IMR-90 (cell line): ENCODE measurements around the gene PLPPR3. TPM values are rescaled to one million over a fixed set of nuclear protein-coding genes. Genes with fewer than 3 reads are reported as not detected.

ENCODE experiments used
- ATAC-seq: fragments of 200-7000 bp; cut with Tn5 transposase; 2 replicates; pipeline ENCODE4 v1.9.1; 2020; ENCODE audit warnings: low read depth, mild to moderate bottlenecking, moderate library complexity
- BruUV-seq: library from RNA; stranded (reverse); fragments of 400-500 nt; replicated peaks from 2 replicates; lab custom pipeline; 2021; lab: Mats Ljungman, UMichigan
- CTCF ChIA-PET: fragments of 300-600 bp; formaldehyde crosslinking; extraction: SDS; loops from one replicate; lab custom pipeline; 2021; ENCODE audit warnings: antibody characterized with exemption; lab: Yijun Ruan, JAX
- POLR2A ChIA-PET: fragments of 300-600 bp; sonication (Branson Sonifier 250); formaldehyde crosslinking; loops from one replicate; lab custom pipeline; 2022; ENCODE audit warnings: antibody characterized with exemption; ENCODE audit not compliant: unreplicated experiment; lab: Charles Lee
- DNase-seq: peaks from one replicate; pipeline ENCODE4 v3.0.0; 2013
- H2AFZ ChIP-seq: replicated peaks from 2 replicates; pipeline ENCODE3; 2013; ENCODE audit warnings: low read length, mild to moderate bottlenecking; ENCODE audit not compliant: poor library complexity
- H2AK5ac ChIP-seq: 2 replicates; pipeline ENCODE4 v1.6.1; 2013; ENCODE audit warnings: low read depth, low read length, inconsistent platforms
- H2AK9ac ChIP-seq: replicated peaks from 2 replicates; pipeline ENCODE3; 2013; ENCODE audit warnings: mild to moderate bottlenecking, low read depth, low read length, moderate library complexity; ENCODE audit not compliant: poor library complexity
- H2BK120ac ChIP-seq: 2 replicates; pipeline ENCODE4 v1.6.1; 2013; ENCODE audit warnings: low read depth, low read length, inconsistent platforms
- H2BK15ac ChIP-seq: 3 replicates; pipeline ENCODE4 v1.6.1; 2013; ENCODE audit warnings: low read depth, low read length, inconsistent platforms
- H2BK20ac ChIP-seq: 2 replicates; pipeline ENCODE4 v1.6.1; 2013; ENCODE audit warnings: low read depth, mild to moderate bottlenecking, inconsistent platforms, low read length, moderate library complexity
- H2BK5ac ChIP-seq: 2 replicates; pipeline ENCODE4 v1.6.1; 2013; ENCODE audit warnings: mild to moderate bottlenecking, low read depth, low read length, inconsistent platforms; ENCODE audit not compliant: poor library complexity, severe bottlenecking
- H3K14ac ChIP-seq: replicated peaks from 2 replicates; pipeline ENCODE4 v1.6.1; 2013; ENCODE audit warnings: low read depth, low read length, inconsistent platforms
- H3K18ac ChIP-seq: 2 replicates; pipeline ENCODE4 v1.6.1; 2013; ENCODE audit warnings: low read depth, low read length, control low read depth
- H3K23ac ChIP-seq: 2 replicates; pipeline ENCODE4 v1.6.1; 2013; ENCODE audit warnings: low read depth, low read length, inconsistent platforms
- H3K27ac ChIP-seq: 2 replicates; pipeline ENCODE4 v1.5.1; 2013; ENCODE audit warnings: mild to moderate bottlenecking, control low read depth, low read length; ENCODE audit not compliant: insufficient read depth
- H3K27me3 ChIP-seq: 2 replicates; pipeline ENCODE4 v1.6.1; 2013; ENCODE audit warnings: low read length; ENCODE audit not compliant: control insufficient read depth, insufficient read depth
- H3K36me3 ChIP-seq: 2 replicates; pipeline ENCODE4 v1.6.1; 2013; ENCODE audit warnings: low read length, mixed read lengths; ENCODE audit not compliant: control insufficient read depth, insufficient read depth
- H3K4ac ChIP-seq: 2 replicates; pipeline ENCODE4 v1.6.1; 2013; ENCODE audit warnings: low read depth, low read length, inconsistent platforms
- H3K4me1 ChIP-seq: 2 replicates; pipeline ENCODE4 v1.6.1; 2013; ENCODE audit warnings: low read length, mixed read lengths; ENCODE audit not compliant: control insufficient read depth, insufficient read depth
- H3K4me2 ChIP-seq: 2 replicates; pipeline ENCODE4 v1.6.1; 2013; ENCODE audit warnings: low read depth, mild to moderate bottlenecking, control low read depth, low read length, moderate library complexity
- H3K4me3 ChIP-seq: 2 replicates; pipeline ENCODE4 v1.5.1; 2013; ENCODE audit warnings: low read depth, mild to moderate bottlenecking, control low read depth, low read length, moderate library complexity; ENCODE audit not compliant: insufficient read depth
- H3K56ac ChIP-seq: 2 replicates; pipeline ENCODE4 v1.6.1; 2013; ENCODE audit warnings: low read length, inconsistent platforms; ENCODE audit not compliant: insufficient read depth; ENCODE audit errors: extremely low read depth
- H3K79me1 ChIP-seq, 2 experiments: 2 replicates each; pipeline ENCODE4 v1.6.1; 2013; ENCODE audit warnings: low read length in 2 of 2, inconsistent platforms in 1 of 2, low read depth in 1 of 2
- H3K9ac ChIP-seq: 2 replicates; pipeline ENCODE4 v1.6.1; 2013; ENCODE audit warnings: low read depth, low read length, control low read depth
- H3K9me1 ChIP-seq: 2 replicates; pipeline ENCODE4 v1.6.1; 2013; ENCODE audit warnings: low read length, inconsistent platforms; ENCODE audit not compliant: insufficient read depth
- H3K9me3 ChIP-seq: 2 replicates; pipeline ENCODE4 v1.6.1; 2013; ENCODE audit warnings: low read length; ENCODE audit not compliant: control insufficient read depth, insufficient read depth
- H4K20me1 ChIP-seq: 2 replicates; pipeline ENCODE4 v1.6.1; 2013; ENCODE audit warnings: low read length, inconsistent platforms; ENCODE audit not compliant: insufficient read depth
- H4K5ac ChIP-seq: 2 replicates; pipeline ENCODE4 v1.6.1; 2013; ENCODE audit warnings: mild to moderate bottlenecking, low read depth, low read length, control low read depth
- H4K8ac ChIP-seq, 2 experiments: 2 replicates each; pipeline ENCODE4 v1.6.1; 2013; ENCODE audit warnings: low read depth in 2 of 2, low read length in 2 of 2, control low read depth in 1 of 2, inconsistent platforms in 1 of 2
- H4K91ac ChIP-seq: 2 replicates; pipeline ENCODE4 v1.6.1; 2013; ENCODE audit warnings: low read depth, low read length, inconsistent platforms; ENCODE audit not compliant: insufficient read depth
- RCOR1 ChIP-seq: IDR thresholded peaks from 2 replicates; pipeline ENCODE4 v1.6.1; 2012; ENCODE audit warnings: mild to moderate bottlenecking, low read length, improper control_type of control experiment; ENCODE audit not compliant: insufficient replicate concordance
- SMC3 ChIP-seq: fragments of 150-350 bp; IDR thresholded peaks from 2 replicates; pipeline ENCODE4 v1.6.1; 2016; ENCODE audit warnings: low read depth, mild to moderate bottlenecking, antibody characterized with exemption, low read length, moderate library complexity
- WGBS, 2 experiments: methylation state at CpG; one replicate each; pipeline versions ENCODE4 v1.1.5 to v1.1.7; 2013; ENCODE audit warnings: missing lambda C conversion rate in 2 of 2; ENCODE audit not compliant: insufficient read length in 1 of 2; ENCODE audit errors: extremely low coverage in 2 of 2; 5-methylcytosine and 5-hydroxymethylcytosine counted together
- dilution Hi-C: fragments of 300-500 bp; cut with HindIII; formaldehyde crosslinking; loops from one replicate; pipeline ENCODE4 v1.14.3; 2018; ENCODE audit warnings: low sequenced_read_pairs; ENCODE audit not compliant: unreplicated experiment
- in situ Hi-C: fragments of 300-500 bp; cut with MboI; formaldehyde crosslinking; loops from 3 replicates; pipeline ENCODE4 v1.14.3; 2019; ENCODE audit warnings: low sequenced_read_pairs, inconsistent platforms, mixed read lengths
- intact Hi-C: fragments of 100-400 bp; cut with micrococcal nuclease; formaldehyde crosslinking; loops from 2 replicates; pipeline ENCODE4 v1.10.0; 2022
- polyA plus RNA-seq, 3 experiments: library from polyadenylated mRNA; depleted of rRNA; stranded (reverse); fragments of >200 nt; gene quantifications; 2 replicates each; pipeline ENCODE4 v1.2.3, GENCODE V29; 2012; ENCODE audit warnings: low replicate concordance in 1 of 3
- total RNA-seq: library from RNA; depleted of rRNA; stranded (reverse); fragments of >200 nt; gene quantifications from 2 replicates; pipeline ENCODE4 v1.2.3, GENCODE V29; 2012

The PLPPR3 gene
- total and polyA plus RNA-seq, 2 of the 4 experiments (the other 2 are of a cell fraction): 0.36 to 1.2 TPM

GRCh38 chr19:861756-862580 lies 40.2 kb upstream of the PLPPR3 start:
- H4K20me1 ChIP-seq: no peaks in the 10 kb centered on the region; the same call in 1 of the 2 replicates
- H3K27ac ChIP-seq: no peak overlapping the region
- WGBS, 2 experiments: 34% methylated on average over 31 of the region's 60 CpGs; no CpG with 5 or more reads in 1 of the 2 experiments
- POLR2A ChIA-PET: interaction anchor here (0.5 kb wide), 1 partner anchor 81 kb away, joined by 3 read pairs; no protein-coding TSS in a partner anchor
- no peak overlapping the region for H3K4me2 ChIP-seq
- H2AK5ac ChIP-seq: 0 out of 2 replicates have a peak overlapping the region, but pooled peaks have one; percentile 16
- ATAC-seq: peak; percentile 24
- H3K9me3 ChIP-seq: no peaks in the 10 kb centered on the region
- in situ Hi-C loops (no loop called here), intact Hi-C loops (loop anchor here (10.0 kb wide), 1 partner anchor 197 kb away; the partner anchor contains the start of gene RNF126), dilution Hi-C loops (no loop called here)
- H4K8ac ChIP-seq: no peak overlapping the region
- peaks cover 3% of the 10 kb centered on the region; the same call in 1 of the 2 replicates for H3K4me1 ChIP-seq
- H2BK20ac ChIP-seq: no peak overlapping the region
- no peak overlapping the region for H2BK120ac ChIP-seq
- no peak overlapping the region for H3K56ac ChIP-seq
- H3K23ac ChIP-seq: no peak overlapping the region
- no peaks in the 10 kb centered on the region for H3K79me1 ChIP-seq
- CTCF ChIA-PET: no interaction called here
- H3K9me1 ChIP-seq: no peaks in the 10 kb centered on the region
- no peak for DNase-seq
- no peak overlapping the region for H4K5ac ChIP-seq
- no TSS peak for BruUV-seq
- no peak overlapping the region for H3K4ac ChIP-seq
- no peak overlapping the region for H3K14ac ChIP-seq
- TF ChIP-seq RCOR1 (no peak), SMC3 (0 out of 2 replicates have a peak, but pooled peaks have one; percentile 4)
- H3K18ac ChIP-seq: no peak overlapping the region
- H2BK15ac ChIP-seq: no peak overlapping the region
- H2AK9ac ChIP-seq: peak overlapping the region; percentile 24
- H3K36me3 ChIP-seq: no peaks in the 10 kb centered on the region
- H2AFZ ChIP-seq: peak overlapping the region; percentile 68
- H3K9ac ChIP-seq: no peak overlapping the region
- H4K91ac ChIP-seq: no peak overlapping the region
- no peaks in the 10 kb centered on the region for H3K27me3 ChIP-seq
- H2BK5ac ChIP-seq: no peak overlapping the region
- H3K4me3 ChIP-seq: no peak overlapping the region
